Retinal pigment epithelial cell (primary cell): ENCODE measurements around the gene FBLN2.

ENCODE experiments used
- DNase-seq: peaks from one replicate; pipeline ENCODE4 v3.0.0-alpha.2; 2010; ENCODE audit warnings: low read depth
- H3K4me3 ChIP-seq: 2 replicates; pipeline ENCODE4 v1.5.1; 2011; ENCODE audit warnings: mild to moderate bottlenecking, low read length, control low read depth, moderate library complexity
- CTCF ChIP-seq: conservative IDR thresholded peaks from 2 replicates; pipeline ENCODE4 v1.5.1; 2011; ENCODE audit warnings: low read depth, low read length, control low read depth, inconsistent platforms

The FBLN2 gene

GRCh38 chr3:13528217-13528867 lies 20.6 kb upstream of the FBLN2 start:
- peak; percentile 57 for TF ChIP-seq CTCF
- DNase-seq, result no peak
- H3K4me3 ChIP-seq, result no peak overlapping the region

- no peak overlapping the region for H3K4me3 ChIP-seq
- no peak for DNase-seq
- no peak for TF ChIP-seq CTCF
Measured at GRCh38 chr3:13529196-13530112, 19.5 kb upstream of the FBLN2 start.

- H3K4me3 ChIP-seq, result no peak overlapping the region
- no peak for TF ChIP-seq CTCF
- DNase-seq, result no peak
Measured at GRCh38 chr3:13530241-13531009, 18.5 kb upstream of the FBLN2 start.

- no peak for TF ChIP-seq CTCF
- H3K4me3 ChIP-seq, result no peak overlapping the region
- no peak for DNase-seq
Measured at GRCh38 chr3:13532085-13532484, 16.8 kb upstream of the FBLN2 start.

- no peak for DNase-seq
- no peak for TF ChIP-seq CTCF
- H3K4me3 ChIP-seq, result no peak overlapping the region
Measured at GRCh38 chr3:13532631-13533030, 16.3 kb upstream of the FBLN2 start.

GRCh38 chr3:13533885-13534301 lies 15.0 kb upstream of the FBLN2 start:
- H3K4me3 ChIP-seq, result no peak overlapping the region
- DNase-seq, result no peak

More at GRCh38 chr3:13533885-13534301, 15.0 kb upstream of the FBLN2 start:
- TF ChIP-seq CTCF, result no peak
